Loucy (cell line): ENCODE data around the gene SUN1.

Experiments
- H2AFZ ChIP-seq: fragments of 200-600 bp; sonication (generic); 2 replicates; pipeline ENCODE4 v1.6.0; 2016; ENCODE audit warnings: antibody characterized with exemption, mild to moderate bottlenecking, low read length, moderate library complexity
- H3F3A ChIP-seq: fragments of 200-600 bp; 2 replicates; pipeline ENCODE4 v1.6.0; 2016; ENCODE audit warnings: antibody characterized with exemption, low read depth, mild to moderate bottlenecking
- H3K27me3 ChIP-seq: fragments of 200-600 bp; sonication (generic); 2 replicates; pipeline ENCODE4 v1.6.1; 2014; ENCODE audit warnings: low read length, mild to moderate bottlenecking; ENCODE audit not compliant: insufficient read depth, poor library complexity, severe bottlenecking
- H3K36me3 ChIP-seq: fragments of 200-600 bp; sonication (generic); 2 replicates; pipeline ENCODE4 v1.6.1; 2016; ENCODE audit warnings: low read length; ENCODE audit not compliant: insufficient read depth
- H3K4me1 ChIP-seq: fragments of 200-600 bp; sonication (generic); 2 replicates; pipeline ENCODE4 v1.5.1; 2014; ENCODE audit warnings: low read length, mild to moderate bottlenecking; ENCODE audit not compliant: insufficient read depth, poor library complexity, severe bottlenecking
- H3K4me2 ChIP-seq: fragments of 200-600 bp; sonication (generic); 2 replicates; pipeline ENCODE4 v1.6.0; 2014; ENCODE audit warnings: antibody characterized with exemption, low read length, low read depth, mild to moderate bottlenecking; ENCODE audit not compliant: poor library complexity, severe bottlenecking
- H3K4me3 ChIP-seq: fragments of 200-600 bp; sonication (generic); 2 replicates; pipeline ENCODE4 v1.5.1; 2014; ENCODE audit warnings: low read length, mild to moderate bottlenecking, mixed read lengths; ENCODE audit not compliant: poor library complexity, severe bottlenecking
- H3K79me2 ChIP-seq: fragments of 200-600 bp; sonication (generic); 2 replicates; pipeline ENCODE4 v1.6.1; 2014; ENCODE audit warnings: low read length; ENCODE audit not compliant: insufficient read depth
- H3K9ac ChIP-seq: fragments of 200-600 bp; sonication (generic); 2 replicates; pipeline ENCODE4 v1.6.0; 2014; ENCODE audit warnings: mild to moderate bottlenecking, low read depth, low read length, moderate library complexity; ENCODE audit not compliant: poor library complexity, severe bottlenecking
- H3K9me2 ChIP-seq: fragments of 200-600 bp; sonication (generic); replicated peaks from 2 replicates; pipeline ENCODE4 v1.6.1; 2016; ENCODE audit warnings: low read depth, low read length, mixed read lengths
- H3K9me3 ChIP-seq: fragments of 200-600 bp; sonication (generic); 2 replicates; pipeline ENCODE4 v1.6.1; 2014; ENCODE audit warnings: mild to moderate bottlenecking, antibody characterized with exemption, low read length, low read depth; ENCODE audit not compliant: insufficient read depth
- H4K20me1 ChIP-seq: fragments of 200-600 bp; sonication (generic); 2 replicates; pipeline ENCODE4 v1.6.0; 2014; ENCODE audit warnings: antibody characterized with exemption, low read length, mild to moderate bottlenecking; ENCODE audit not compliant: insufficient read depth, poor library complexity, severe bottlenecking
- EZH2phosphoT487 ChIP-seq: fragments of 200-600 bp; IDR thresholded peaks from 2 replicates; pipeline ENCODE4 v1.6.1; 2018; ENCODE audit warnings: antibody characterized with exemption, mild to moderate bottlenecking, moderate library complexity, borderline replicate concordance
- TF ChIP-seq, protein P1 (sequence below): fragments of 200-600 bp; sonication (generic); conservative IDR thresholded peaks from 2 replicates; pipeline ENCODE4 v1.5.1; 2014; ENCODE audit warnings: mild to moderate bottlenecking, antibody characterized with exemption, low read length

The SUN1 gene

DNA sequence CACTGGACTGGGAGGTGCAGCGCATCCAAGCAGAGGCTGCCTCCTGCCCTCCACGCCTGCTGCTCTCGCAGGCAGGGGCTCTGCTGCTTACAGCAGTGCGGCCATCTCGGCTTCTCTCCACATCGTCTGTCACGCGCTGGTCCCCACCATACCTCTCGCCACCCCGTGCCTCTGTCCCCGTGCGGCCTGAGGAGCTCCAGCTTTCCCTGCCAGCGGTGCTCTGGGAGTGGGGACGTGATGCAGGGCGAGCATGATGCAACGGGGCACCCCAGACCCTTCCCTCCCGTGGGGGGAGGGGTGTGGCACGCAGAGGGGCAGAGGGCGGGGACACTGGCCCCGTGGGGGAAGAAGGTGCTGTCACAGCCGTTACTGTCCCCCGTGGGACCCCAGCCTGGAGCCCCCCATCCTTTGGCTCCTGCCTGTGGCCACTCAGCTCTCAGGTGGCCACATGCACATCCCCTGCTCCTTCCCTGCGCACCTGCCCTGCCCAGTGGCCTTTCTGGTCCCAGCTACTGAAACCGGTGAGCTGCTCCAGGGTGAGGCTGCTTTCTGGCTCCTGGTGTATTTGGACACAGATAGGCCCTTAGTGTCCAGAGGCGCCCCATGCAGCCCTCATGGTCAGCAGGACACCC is 53.1 kb downstream of the SUN1 start:
- TF ChIP-seq, protein P1, sequence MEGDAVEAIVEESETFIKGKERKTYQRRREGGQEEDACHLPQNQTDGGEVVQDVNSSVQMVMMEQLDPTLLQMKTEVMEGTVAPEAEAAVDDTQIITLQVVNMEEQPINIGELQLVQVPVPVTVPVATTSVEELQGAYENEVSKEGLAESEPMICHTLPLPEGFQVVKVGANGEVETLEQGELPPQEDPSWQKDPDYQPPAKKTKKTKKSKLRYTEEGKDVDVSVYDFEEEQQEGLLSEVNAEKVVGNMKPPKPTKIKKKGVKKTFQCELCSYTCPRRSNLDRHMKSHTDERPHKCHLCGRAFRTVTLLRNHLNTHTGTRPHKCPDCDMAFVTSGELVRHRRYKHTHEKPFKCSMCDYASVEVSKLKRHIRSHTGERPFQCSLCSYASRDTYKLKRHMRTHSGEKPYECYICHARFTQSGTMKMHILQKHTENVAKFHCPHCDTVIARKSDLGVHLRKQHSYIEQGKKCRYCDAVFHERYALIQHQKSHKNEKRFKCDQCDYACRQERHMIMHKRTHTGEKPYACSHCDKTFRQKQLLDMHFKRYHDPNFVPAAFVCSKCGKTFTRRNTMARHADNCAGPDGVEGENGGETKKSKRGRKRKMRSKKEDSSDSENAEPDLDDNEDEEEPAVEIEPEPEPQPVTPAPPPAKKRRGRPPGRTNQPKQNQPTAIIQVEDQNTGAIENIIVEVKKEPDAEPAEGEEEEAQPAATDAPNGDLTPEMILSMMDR, result no peak
- TF ChIP-seq EZH2phosphoT487, result no peak
- Histone ChIP-seq H3K27me3 (no peaks in the 10 kb centered on the region), H3K4me2 (no peak overlapping the region), H3K4me1 (no peaks in the 10 kb centered on the region), H3K9ac (no peak overlapping the region), H3F3A (no peaks in the 10 kb centered on the region), H3K9me3 (no peaks in the 10 kb centered on the region), H3K79me2 (peaks cover 65% of the 10 kb centered on the region), H2AFZ (no peak overlapping the region), H3K9me2 (no peaks in the 10 kb centered on the region), H3K4me3 (no peak overlapping the region), H4K20me1 (peaks cover 29% of the 10 kb centered on the region), H3K36me3 (peaks cover 33% of the 10 kb centered on the region; the same call in 1 of the 2 replicates)

DNA sequence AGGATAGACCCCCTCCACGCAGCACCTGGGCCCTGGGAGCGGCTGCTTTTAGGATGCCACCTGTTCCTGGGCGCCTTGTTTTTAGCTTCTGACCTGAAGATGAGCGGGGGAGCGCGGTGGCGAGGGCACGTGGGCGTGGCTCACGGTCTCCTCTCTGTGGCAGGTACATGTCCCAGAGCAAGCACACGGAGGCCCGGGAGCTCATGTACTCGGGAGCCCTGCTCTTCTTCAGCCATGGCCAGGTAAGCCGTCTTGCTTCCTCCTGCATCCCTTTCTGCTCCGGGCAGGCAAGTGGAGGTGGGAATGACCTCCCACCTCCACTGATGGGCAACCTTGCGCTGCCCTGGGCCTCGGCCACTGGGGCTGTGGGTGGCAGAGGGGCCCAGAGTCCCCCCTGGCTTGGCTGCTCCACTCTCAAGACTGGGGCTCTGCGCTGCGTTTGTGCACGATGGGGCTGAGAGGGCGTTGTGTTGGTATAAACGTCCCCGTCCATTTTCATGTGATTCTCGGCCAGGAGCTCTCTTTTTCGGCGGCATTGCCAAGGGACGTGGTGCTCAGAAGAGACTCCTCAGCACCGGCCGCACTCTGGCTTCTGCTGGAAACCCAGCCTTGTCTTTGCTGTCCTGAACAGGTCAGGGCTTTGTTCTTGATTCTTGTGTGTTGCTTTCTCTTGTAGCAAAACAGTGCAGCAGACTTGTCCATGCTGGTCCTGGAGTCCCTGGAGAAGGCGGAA is 53.8 kb downstream of the SUN1 start:
- Histone ChIP-seq H3K79me2 (peaks cover 58% of the 10 kb centered on the region), H3K9me2 (no peaks in the 10 kb centered on the region), H3K27me3 (no peaks in the 10 kb centered on the region), H3K36me3 (peaks cover 40% of the 10 kb centered on the region; the same call in 1 of the 2 replicates), H3K4me1 (no peaks in the 10 kb centered on the region), H2AFZ (no peak overlapping the region), H3K4me3 (no peak overlapping the region), H4K20me1 (peaks cover 25% of the 10 kb centered on the region), H3K9ac (no peak overlapping the region), H3K9me3 (no peaks in the 10 kb centered on the region), H3K4me2 (no peak overlapping the region), H3F3A (no peaks in the 10 kb centered on the region)
- TF ChIP-seq EZH2phosphoT487, result no peak
- TF ChIP-seq, protein P1, result no peak

DNA sequence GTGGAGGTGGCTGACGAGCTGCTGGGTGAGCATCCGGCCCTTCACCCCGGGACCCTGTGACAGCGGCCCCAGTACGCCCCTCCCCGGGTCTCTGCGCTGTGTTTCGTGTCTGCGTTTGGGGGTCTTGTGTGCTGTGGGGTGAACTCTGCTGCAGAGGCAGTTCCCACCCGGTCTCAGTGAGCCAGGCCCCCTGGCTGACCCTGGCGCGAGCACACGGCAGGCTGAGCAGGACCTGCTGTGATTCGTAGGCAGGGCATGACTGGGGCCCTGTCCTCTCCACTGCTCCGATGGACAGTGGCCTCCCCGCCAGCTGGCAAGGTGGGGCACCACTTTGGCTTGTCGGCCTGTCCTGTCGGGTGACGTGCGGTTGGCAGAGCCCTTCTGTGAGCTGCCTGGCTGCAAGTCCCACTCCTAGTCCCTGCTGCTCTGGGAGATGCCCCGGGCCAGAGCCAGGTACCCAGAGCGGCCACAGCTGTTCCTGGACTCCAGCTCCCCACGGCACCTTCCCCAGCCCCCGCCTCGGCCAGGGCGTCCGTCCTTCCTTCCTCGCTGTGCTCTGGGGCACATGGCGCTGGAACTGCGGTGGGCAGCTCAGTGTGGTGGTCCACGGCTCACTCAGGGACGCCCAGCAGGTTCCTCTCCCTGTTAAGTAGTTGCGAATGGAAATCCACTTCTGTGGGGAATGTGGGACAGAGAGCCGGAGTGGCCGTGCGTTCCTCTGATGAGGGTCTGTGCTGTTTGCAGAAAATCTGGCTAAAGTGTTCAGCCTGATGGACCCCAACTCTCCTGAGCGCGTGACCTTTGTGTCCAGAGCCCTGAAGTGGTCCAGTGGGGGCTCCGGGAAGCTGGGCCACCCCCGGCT is 54.6 kb downstream of the SUN1 start:
- peaks cover 48% of the 10 kb centered on the region; the same call in 1 of the 2 replicates for H3K36me3 ChIP-seq
- no peaks in the 10 kb centered on the region for H3K27me3 ChIP-seq
- H3K9me3 ChIP-seq, result no peaks in the 10 kb centered on the region
- peaks cover 18% of the 10 kb centered on the region for H4K20me1 ChIP-seq
- no peaks in the 10 kb centered on the region for H3F3A ChIP-seq
- no peak overlapping the region for H3K4me2 ChIP-seq
- H3K4me3 ChIP-seq, result no peak overlapping the region
- H3K79me2 ChIP-seq, result peaks cover 50% of the 10 kb centered on the region
- H3K9ac ChIP-seq, result no peak overlapping the region
- no peak overlapping the region for H2AFZ ChIP-seq
- no peaks in the 10 kb centered on the region for H3K4me1 ChIP-seq
- TF ChIP-seq, protein P1, result no peak
- TF ChIP-seq EZH2phosphoT487, result no peak
- no peaks in the 10 kb centered on the region for H3K9me2 ChIP-seq
